ENCODE results near the gene DRAM1.

DNA sequence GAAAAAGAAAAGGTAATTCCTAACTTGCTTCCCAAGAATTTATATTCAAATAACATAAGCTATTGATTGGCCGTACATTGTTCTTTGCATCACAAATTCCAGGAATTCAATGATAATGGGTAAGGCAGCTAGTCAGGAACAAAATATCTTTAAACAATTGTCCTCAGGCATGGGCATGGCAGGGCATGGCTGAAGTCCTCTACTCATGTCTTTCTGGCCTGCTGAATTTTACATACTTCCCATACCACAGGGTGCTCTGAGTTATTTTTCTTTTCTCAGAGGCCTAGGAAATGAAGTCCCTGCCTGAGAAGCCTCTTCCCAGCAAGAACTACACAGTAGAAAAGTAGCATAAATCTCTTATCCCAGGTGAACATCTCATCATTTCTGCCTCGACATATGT lies 15.1 kb upstream of the DRAM1 start:
- no peak for TF ChIP-seq POLR2A (IDR thresholded peaks at IDR 0.05)
- TF ChIP-seq, protein P1, sequence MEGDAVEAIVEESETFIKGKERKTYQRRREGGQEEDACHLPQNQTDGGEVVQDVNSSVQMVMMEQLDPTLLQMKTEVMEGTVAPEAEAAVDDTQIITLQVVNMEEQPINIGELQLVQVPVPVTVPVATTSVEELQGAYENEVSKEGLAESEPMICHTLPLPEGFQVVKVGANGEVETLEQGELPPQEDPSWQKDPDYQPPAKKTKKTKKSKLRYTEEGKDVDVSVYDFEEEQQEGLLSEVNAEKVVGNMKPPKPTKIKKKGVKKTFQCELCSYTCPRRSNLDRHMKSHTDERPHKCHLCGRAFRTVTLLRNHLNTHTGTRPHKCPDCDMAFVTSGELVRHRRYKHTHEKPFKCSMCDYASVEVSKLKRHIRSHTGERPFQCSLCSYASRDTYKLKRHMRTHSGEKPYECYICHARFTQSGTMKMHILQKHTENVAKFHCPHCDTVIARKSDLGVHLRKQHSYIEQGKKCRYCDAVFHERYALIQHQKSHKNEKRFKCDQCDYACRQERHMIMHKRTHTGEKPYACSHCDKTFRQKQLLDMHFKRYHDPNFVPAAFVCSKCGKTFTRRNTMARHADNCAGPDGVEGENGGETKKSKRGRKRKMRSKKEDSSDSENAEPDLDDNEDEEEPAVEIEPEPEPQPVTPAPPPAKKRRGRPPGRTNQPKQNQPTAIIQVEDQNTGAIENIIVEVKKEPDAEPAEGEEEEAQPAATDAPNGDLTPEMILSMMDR (IDR thresholded peaks at IDR 0.05): no peak
